ENCODE measurements around the gene PAK1IP1. TPM values are rescaled to one million over a fixed set of nuclear protein-coding genes. Genes with fewer than 3 reads are reported as not detected.

PAK1IP1 gene
- total RNA-seq, 1 experiment from 2014 or later, result 25.9 TPM

- DNase-seq, result no peak
- POLR2A ChIA-PET, result interaction anchor here (0.6 to 1.8 kb wide), 12 partner anchors 11 to 345 kb away, joined by 3 to 36 read pairs (median 3); partner anchors contain the start of genes C6orf52, GCNT2, PAK1IP1 and TMEM14B
- Mint-ChIP-seq H3K36me3 (ENCODE audit: insufficient read depth, unreplicated experiment) (peaks cover 22% of the 10 kb centered on the region), H3K4me1 (ENCODE audit: low read depth, unreplicated experiment) (peaks cover 15% of the 10 kb centered on the region), H3K27me3 (ENCODE audit: insufficient read depth, unreplicated experiment) (no peaks in the 10 kb centered on the region), H3K9me3 (ENCODE audit: unreplicated experiment) (no peaks in the 10 kb centered on the region), H3K4me3 (ENCODE audit: unreplicated experiment) (peak overlapping the region; percentile 96), H3K27ac (ENCODE audit: unreplicated experiment) (peak overlapping the region; percentile 97)
- peak overlapping the region; percentile 43 for H3K4me3 ChIP-seq (ENCODE audit: low read depth, low read length)
- peaks cover 3% of the 10 kb centered on the region for H3K36me3 ChIP-seq (ENCODE audit: control insufficient read depth, insufficient read depth, low read length)
- H3K4me1 ChIP-seq, result peaks cover 6% of the 10 kb centered on the region
- no peak for TF ChIP-seq CTCF (IDR thresholded peaks at IDR 0.05; ENCODE audit: insufficient read depth in 1 of 2, low read depth in 1 of 2, low read length in 1 of 2, severe bottlenecking in 1 of 2, unreplicated experiment in 1 of 2)
- CTCF ChIA-PET, result interaction anchor here (1.0 kb wide), 2 partner anchors 25 to 27 kb away, joined by 3 to 7 read pairs; partner anchors contain the start of genes PAK1IP1 and TMEM14B
- no peaks in the 10 kb centered on the region for H3K27me3 ChIP-seq (replicated peaks; ENCODE audit: control insufficient read depth, insufficient read depth, low read length)
- H3K9me3 ChIP-seq, result 0 out of 2 replicates have a peak, but pooled peaks cover 5% of the 10 kb centered on the region
- BruUV-seq (replicated peaks), result TSS peak; percentile 95
- intact Hi-C loops (cut with micrococcal nuclease; ENCODE audit: unreplicated experiment), result loop anchor here (1.0 kb wide), 3 partner anchors 25 to 37 kb away; partner anchors contain the start of gene TMEM14B
Observed at GRCh38 chr6:10721850-10722569, 27.2 kb downstream of the PAK1IP1 start.

GRCh38 chr6:10722570-10722819 is 27.7 kb downstream of the PAK1IP1 start:
- Mint-ChIP-seq H3K36me3 (ENCODE audit: insufficient read depth, unreplicated experiment) (peaks cover 22% of the 10 kb centered on the region), H3K9me3 (ENCODE audit: unreplicated experiment) (no peaks in the 10 kb centered on the region), H3K4me3 (ENCODE audit: unreplicated experiment) (peak overlapping the region; percentile 96), H3K27me3 (ENCODE audit: insufficient read depth, unreplicated experiment) (no peaks in the 10 kb centered on the region), H3K4me1 (ENCODE audit: low read depth, unreplicated experiment) (peaks cover 15% of the 10 kb centered on the region), H3K27ac (ENCODE audit: unreplicated experiment) (peak overlapping the region; percentile 97)
- Histone ChIP-seq H3K4me3 (ENCODE audit: low read depth, low read length) (peak overlapping the region; percentile 43), H3K27me3 (replicated peaks; ENCODE audit: control insufficient read depth, insufficient read depth, low read length) (no peaks in the 10 kb centered on the region), H3K36me3 (ENCODE audit: control insufficient read depth, insufficient read depth, low read length) (peaks cover 3% of the 10 kb centered on the region), H3K9me3 (0 out of 2 replicates have a peak, but pooled peaks cover 5% of the 10 kb centered on the region), H3K4me1 (peaks cover 6% of the 10 kb centered on the region)
- no TSS peak for BruUV-seq (replicated peaks)
- ChIA-PET CTCF (interaction anchor here (1.0 kb wide), 2 partner anchors 25 to 27 kb away, joined by 3 to 7 read pairs; partner anchors contain the start of genes PAK1IP1 and TMEM14B), POLR2A (interaction anchor here (0.6 to 1.8 kb wide), 13 partner anchors 11 to 344 kb away, joined by 3 to 36 read pairs (median 3); partner anchors contain the start of genes C6orf52, GCNT2, PAK1IP1 and TMEM14B)
- intact Hi-C loops (cut with micrococcal nuclease; ENCODE audit: unreplicated experiment), result loop anchor here (1.0 kb wide), 3 partner anchors 25 to 37 kb away; partner anchors contain the start of gene TMEM14B
- TF ChIP-seq CTCF (IDR thresholded peaks at IDR 0.05; ENCODE audit: insufficient read depth in 1 of 2, low read depth in 1 of 2, low read length in 1 of 2, severe bottlenecking in 1 of 2, unreplicated experiment in 1 of 2), result no peak
- DNase-seq, result no peak

GRCh38 chr6:10722820-10723566 is 28.2 kb downstream of the PAK1IP1 start, which contains the start of gene TMEM14C:
TMEM14C (plus strand) TSS chr6:10723070; CDS start chr6:10724614, 1,544 bp downstream.
- H3K4me1 Mint-ChIP-seq (ENCODE audit: low read depth, unreplicated experiment), result peaks cover 15% of the 10 kb centered on the region
- CTCF ChIA-PET, result interaction anchor here (0.6 to 1.0 kb wide), 4 partner anchors 24 to 202 kb away, joined by 3 to 7 read pairs (median 3); partner anchors contain the start of genes GCNT2, PAK1IP1 and TMEM14B
- no peaks in the 10 kb centered on the region for H3K27me3 Mint-ChIP-seq (ENCODE audit: insufficient read depth, unreplicated experiment)

More at GRCh38 chr6:10722820-10723566, 28.2 kb downstream of the PAK1IP1 start, which contains the start of gene TMEM14C:
- DNase-seq, result peak; percentile 99
- H3K9me3 ChIP-seq, result 0 out of 2 replicates have a peak, but pooled peaks cover 5% of the 10 kb centered on the region
- POLR2A ChIA-PET, result interaction anchor here (0.6 to 1.8 kb wide), 14 partner anchors 11 to 344 kb away, joined by 3 to 36 read pairs (median 3); partner anchors contain the start of genes C6orf52, GCNT2, PAK1IP1 and TMEM14B
- peaks cover 6% of the 10 kb centered on the region for H3K4me1 ChIP-seq
- Mint-ChIP-seq H3K36me3 (ENCODE audit: insufficient read depth, unreplicated experiment) (peaks cover 23% of the 10 kb centered on the region), H3K9me3 (ENCODE audit: unreplicated experiment) (no peaks in the 10 kb centered on the region), H3K27ac (ENCODE audit: unreplicated experiment) (peak within 1 kb of the TSS; percentile 97), H3K4me3 (ENCODE audit: unreplicated experiment) (peak within 1 kb of the TSS; percentile 96)
- no peak for TF ChIP-seq CTCF (IDR thresholded peaks at IDR 0.05; ENCODE audit: insufficient read depth in 1 of 2, low read depth in 1 of 2, low read length in 1 of 2, severe bottlenecking in 1 of 2, unreplicated experiment in 1 of 2)
- intact Hi-C loops (cut with micrococcal nuclease; ENCODE audit: unreplicated experiment), result loop anchor here (1.0 kb wide), 4 partner anchors 11 to 36 kb away; partner anchors contain the start of gene TMEM14B
- H3K4me3 ChIP-seq (ENCODE audit: low read depth, low read length), result peak within 1 kb of the TSS; percentile 68
- no peaks in the 10 kb centered on the region for H3K27me3 ChIP-seq (replicated peaks; ENCODE audit: control insufficient read depth, insufficient read depth, low read length)
- H3K36me3 ChIP-seq (ENCODE audit: control insufficient read depth, insufficient read depth, low read length), result peaks cover 3% of the 10 kb centered on the region
- BruUV-seq (replicated peaks), result no TSS peak
